GM21723 (cell line): ENCODE data around the gene NDFIP2.
A peak's percentile ranks its signal among the peaks of the same experiment; 100 is the strongest.

ENCODE experiments used
- ATAC-seq: cut with Tn5 transposase; IDR thresholded peaks from one replicate; pipeline ENCODE4 v1.9.1; 2021; ENCODE audit warnings: mild to moderate bottlenecking, moderate library complexity; ENCODE audit not compliant: unreplicated experiment

The NDFIP2 gene

DNA sequence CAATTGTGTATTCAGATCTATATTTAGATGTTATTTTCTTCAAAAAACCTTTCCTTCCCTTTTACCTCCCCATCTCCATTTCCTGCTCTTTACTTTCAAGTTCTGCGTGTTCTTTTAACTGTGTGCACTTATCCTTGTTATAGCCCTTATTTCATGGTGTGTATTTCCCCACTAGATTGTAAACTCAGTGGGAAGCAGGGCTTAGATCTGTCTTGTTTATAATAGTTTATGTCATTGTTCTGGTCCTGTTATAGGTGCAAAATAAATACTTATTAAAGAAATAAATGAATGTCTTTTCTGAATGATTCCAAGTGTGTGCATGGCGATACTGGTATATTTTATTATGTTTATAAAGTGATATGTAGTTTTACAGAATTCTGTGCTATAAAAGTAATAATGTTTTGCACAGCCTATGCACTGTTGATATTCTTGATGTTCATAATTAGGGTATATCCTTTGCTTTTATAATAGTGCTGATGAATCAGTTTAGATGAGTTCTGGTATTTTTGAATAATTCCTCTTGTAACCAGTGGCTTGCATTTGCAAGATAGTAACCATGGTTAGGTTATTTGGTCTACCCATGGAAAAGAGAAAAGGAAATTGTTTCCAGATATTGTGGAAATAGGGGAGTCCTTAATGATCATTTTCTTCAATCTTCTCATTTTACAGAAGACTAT, 12.1 kb downstream of the NDFIP2 start:
- ATAC-seq = no peak

DNA sequence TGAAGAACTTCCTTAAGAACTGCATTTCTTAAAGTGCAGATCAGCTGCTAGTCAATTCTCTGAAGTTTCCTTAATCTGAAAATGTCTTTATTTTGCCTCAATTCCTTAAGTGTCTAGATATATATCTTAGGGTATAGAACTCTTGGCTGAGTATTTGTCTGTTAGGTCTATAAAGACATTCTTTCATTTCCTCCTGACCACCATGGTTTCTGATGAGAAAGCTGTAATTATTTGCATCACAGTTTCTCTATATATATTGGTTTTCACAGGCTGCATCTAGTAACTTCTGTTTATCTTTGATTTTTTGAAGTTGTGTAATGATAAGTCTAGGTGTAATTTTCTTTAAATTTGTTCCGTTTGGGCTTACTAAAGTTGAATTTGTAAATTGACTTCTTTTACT, 15.2 kb downstream of the NDFIP2 start:
- ATAC-seq = peak; percentile 83

DNA sequence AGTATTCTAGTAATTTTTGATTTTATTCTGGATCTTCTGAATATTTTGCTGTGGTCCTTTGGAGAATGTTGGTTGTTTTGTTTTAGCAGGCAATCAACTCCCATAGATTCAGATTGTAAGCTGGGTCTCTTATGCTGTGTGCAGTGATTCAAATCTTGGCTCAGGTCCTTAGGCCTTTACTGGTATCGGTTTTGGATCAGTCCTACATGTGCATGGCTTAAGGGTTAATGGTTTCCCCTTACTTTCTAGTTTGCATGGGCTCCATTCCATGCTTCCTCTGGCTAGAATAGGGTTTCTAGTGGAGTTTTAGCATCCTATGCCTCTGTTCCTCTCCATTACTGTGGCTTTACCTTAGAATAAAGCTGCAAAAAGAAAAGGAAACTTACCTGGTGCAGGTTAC, 16.1 kb downstream of the NDFIP2 start:
- no peak for ATAC-seq

DNA sequence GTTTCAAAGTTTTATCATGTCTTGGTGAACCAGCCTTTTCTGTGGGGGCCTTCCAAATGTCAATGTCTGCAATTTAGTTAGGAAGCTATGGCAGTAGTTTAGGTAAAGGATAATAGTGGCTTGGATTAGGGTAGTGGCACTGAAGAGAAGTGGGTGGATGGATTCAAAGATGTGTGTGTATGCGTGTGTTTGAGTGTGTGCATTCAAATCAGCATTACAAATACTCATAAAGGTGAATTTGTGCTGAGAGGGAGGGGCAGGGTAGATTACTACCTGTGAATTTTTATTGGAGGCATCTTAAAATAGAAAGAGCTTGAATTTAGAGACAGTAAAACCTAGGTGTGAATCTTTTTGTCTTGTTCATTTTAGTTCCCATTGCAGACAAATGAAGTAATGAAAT, 16.9 kb downstream of the NDFIP2 start:
- no peak for ATAC-seq

DNA sequence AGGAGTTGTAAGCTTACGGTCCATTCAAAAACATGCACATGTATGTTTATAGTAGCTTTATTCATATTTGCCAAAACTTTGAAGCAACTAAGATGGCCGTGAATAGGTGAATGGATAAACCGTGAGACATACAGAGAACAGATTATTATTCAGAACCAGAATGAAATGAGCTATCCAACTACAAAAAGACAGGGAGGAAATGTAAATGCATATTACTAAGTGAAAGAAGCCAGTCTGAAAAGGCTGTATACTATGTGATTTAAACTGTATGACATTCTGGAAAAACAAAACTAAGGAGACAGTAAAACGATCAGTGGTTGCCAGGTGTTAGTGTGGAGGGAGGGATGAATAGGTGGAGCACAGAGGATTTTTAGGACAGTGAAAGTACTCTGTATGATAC, 19.9 kb downstream of the NDFIP2 start:
- ATAC-seq = no peak

DNA sequence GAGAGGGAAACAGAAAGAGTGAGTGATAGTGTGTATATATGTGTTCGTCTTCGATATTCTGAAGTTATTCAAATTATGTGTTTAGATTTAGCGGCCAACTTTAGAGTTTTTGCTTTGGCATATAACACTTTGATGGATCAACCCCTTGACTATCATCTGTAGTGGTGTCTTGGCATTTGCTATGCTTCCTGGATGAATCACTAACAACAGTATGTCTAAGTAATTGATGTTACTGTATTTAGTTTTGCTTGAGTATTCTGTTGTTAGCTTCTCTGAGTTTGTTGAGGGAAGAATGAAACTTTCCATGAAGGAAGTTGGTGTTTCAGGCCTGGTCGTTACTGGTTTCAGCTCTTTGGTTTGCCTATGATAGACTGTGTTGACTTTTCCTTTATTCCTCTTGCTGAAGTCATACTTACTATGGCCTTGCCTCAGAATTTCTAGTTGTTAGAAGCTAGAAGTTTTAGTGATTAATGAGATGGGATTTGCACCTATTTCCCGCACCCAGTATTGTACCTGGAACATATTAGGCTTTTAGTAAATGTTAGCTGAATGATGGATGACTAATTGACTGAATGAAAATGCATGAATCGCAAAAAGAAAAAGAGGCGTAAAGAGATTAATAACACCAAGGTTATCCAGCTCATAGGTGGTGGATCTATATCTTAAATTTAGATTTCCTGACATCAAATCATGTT, 20.7 kb downstream of the NDFIP2 start:
- ATAC-seq = no peak

DNA sequence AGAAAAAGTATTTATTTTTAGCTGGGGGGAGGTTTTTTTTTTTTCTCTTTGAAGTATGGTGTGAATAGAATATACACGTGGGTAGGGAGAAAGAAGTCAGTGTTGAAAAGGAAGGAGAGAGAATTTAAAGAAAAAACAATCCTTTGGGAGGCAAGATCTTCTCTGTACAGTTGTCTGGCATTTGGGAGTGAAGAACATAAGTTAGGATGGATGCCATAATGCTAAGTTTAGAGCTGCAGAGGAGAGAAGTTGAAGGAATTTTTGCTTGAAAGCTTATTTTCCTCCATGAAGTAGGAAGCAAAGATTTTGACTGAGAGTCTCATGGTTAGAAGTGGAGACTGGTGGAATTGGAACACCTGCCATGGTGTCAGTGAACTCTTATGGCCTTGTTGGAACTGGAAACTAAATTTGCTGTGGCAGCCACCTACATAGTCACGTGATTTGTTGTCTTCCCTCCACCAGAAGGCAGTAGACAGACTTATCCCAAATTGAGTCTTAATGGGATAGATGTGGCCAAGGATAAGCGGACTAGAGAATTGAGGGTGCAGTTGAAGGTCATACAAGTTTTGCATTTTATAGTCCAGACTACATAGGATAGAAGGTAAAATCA, 22.0 kb downstream of the NDFIP2 start:
- no peak for ATAC-seq

DNA sequence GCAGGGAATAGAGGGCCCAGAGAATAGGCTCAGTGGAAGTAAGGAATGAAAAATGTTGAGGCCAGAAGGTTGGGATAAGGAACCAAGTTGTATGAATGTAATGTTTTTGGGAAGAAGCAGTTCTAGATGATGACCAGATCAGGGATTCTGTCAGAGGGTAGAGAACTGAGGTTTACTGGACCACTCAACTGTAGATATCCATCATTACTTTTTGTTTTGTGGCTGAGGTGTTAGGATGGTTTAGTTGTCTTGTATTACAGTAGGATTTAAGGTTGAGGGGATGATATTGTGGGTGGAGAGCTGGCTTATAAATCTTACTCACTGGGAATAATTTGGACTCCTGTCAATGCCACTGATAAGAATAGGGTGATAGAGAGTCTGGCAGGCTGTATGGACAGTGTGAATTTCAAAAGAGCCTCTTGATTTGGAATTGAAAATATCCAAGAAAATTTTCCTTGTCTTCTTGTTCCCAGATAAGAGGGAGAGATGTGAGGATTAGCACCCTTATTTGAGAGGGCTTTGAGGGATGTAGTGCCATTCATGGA, 22.6 kb downstream of the NDFIP2 start:
- no peak for ATAC-seq

DNA sequence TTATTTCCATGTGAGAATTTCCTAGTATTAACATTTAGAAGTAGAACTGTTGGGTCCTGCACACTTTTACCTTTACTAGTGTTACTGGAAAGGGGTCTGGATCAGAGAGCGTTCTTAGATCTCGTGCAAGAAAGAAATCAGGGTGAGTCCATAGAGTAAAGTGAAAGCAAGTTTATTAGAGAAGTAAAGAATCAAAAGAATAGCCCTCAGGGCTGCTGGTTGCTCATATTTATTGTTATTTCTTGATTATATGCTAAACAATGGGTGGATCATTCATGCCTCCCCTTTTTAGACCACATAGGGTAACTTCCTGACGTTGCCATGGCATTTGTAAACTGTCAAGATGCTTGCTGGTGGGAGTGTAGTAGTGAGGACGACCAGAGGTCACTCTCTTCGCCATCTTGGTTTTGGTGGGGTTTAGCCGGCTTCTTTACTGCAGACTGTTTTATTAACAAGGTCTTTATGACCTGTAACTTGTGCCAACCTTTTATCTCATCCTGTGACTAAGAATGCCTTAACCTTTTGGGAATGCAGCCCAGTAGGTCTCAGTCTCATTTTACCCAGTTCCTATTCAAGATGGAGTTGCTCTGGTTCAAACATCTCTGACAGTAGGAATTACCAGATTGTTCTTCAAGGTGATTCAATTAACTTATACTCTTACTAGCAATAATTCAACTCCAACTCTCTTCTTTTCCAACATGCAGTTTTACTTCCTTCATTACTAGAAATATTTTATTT, 27.4 kb downstream of the NDFIP2 start:
- ATAC-seq = no peak

DNA sequence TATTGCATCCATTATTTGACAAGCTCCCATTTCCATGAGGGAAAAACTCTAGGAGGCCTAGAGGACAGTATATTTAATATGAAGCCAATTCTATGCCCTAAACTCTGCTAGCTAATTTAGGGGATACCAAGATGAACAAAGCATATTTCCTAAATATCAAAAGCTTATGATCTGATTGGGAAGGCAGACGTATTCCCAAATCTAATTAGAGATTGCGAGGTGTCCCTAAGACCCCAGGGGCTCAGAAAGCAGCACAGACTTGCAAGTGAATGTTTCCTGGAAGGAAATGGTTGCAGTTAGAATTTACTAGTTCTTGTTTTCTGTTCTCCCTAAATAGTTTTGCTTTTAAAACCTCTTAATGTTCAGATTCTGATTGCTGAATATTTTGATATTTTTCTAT, 30.7 kb downstream of the NDFIP2 start:
- no peak for ATAC-seq

DNA sequence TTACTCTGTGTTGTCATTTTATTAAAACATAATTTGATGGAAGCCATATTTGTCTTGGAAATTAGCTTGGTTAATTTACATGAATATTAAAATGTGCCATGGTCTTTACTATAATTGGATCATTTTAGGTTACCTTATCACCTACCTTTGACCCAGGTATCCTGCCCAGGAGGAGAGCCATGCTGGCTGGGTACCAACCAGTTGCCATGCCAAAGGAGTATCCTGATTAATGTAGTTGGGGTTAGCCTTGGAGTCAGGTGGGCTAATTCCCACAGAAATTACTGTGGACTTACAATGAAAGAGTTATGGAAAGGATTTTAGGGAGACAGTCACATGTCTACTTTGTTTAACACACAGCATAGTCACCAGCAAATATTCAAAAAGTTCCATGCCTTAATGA, 32.0 kb downstream of the NDFIP2 start:
- ATAC-seq = no peak

DNA sequence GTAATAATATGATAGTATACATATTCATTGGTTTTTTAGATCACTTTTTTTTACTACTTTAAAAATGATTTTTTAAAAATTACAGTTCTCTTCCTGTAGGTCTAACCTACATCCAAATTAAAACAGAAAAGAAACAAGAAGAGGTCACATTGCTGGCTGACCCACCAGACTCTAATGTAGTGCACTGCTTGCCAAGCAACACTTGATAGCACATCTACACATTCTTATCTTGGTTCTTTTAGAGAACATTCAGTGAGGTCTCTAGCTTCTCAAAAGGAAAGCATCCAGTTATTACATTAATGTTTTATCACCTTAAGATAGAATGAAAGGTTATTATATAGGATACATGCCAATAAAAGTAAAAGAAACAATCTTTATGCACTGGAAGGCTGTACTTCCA, 35.6 kb downstream of the NDFIP2 start:
- ATAC-seq = no peak

DNA sequence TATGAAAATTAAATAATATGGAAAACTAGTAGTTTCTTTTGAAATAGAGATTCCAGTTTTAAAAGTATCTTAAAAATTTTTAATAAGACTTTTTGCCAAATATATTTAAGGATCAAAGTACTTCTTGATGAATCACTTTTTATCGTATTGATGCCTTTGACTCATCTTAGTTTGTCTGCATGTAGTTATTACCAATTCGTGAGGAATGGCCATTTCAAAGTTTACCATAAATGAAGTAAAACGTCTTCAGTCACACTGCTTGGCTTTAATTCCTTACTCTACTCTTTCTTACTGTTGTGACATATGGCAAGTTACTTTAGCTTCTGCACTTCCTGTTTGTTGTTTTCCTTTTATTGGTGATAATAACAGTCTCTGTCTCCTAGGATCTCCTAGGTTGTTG, 38.3 kb downstream of the NDFIP2 start:
- no peak for ATAC-seq

DNA sequence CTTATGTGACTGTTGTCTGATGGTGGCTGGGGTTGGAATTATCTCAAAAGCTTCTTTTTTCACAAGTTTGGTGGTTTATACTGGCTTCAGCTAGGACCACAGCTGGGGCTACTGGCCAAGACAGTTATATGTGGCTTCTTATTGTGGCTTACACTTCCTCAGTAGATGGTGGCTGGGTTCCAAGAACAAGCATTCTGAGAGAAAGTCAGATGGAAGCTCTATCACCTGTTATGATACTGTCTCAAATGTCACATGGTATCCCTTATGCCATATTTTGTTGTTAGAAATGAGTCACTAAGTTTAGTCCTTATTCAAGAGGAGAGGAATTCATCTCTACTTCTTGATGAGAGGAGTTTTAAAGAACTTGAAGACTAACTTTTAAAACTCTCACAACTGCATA, 41.6 kb downstream of the NDFIP2 start:
- peak; percentile 95 for ATAC-seq

DNA sequence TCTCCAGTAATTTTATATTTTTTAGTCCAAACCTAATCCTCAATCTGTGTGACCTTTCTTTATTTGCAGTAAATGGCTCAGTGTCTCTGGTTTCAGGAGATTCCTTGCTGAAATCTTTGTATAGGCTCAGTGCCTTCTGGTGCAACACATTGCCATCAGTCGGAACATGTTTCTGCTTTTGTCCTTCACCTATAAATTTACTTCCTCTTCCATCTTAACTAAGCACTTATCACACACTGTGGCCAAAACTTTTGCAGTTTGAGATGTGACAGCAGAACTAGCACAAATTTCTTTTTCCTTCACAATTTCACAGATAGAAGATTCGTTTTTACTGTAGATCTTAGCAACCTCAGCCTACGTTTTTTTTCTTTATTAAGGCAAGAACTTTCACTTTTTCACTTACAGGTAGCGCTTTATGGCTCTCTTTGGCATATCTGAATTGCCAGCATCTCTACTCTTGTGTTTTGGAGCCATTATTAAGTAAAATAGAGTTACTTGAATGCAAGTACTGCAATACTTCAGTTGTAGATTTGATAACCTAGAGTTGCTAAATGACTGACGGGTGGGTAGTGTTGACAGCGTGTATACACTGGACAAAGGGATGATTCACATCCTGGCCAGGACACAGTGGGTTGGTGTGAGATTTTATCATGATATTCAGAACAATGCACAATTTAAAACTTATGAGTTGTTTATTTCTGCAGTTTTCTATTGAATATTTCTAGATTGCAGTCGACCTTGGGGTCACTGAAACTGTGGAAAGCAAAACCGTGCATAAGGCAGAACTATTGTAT, 44.3 kb downstream of the NDFIP2 start:
- no peak for ATAC-seq

DNA sequence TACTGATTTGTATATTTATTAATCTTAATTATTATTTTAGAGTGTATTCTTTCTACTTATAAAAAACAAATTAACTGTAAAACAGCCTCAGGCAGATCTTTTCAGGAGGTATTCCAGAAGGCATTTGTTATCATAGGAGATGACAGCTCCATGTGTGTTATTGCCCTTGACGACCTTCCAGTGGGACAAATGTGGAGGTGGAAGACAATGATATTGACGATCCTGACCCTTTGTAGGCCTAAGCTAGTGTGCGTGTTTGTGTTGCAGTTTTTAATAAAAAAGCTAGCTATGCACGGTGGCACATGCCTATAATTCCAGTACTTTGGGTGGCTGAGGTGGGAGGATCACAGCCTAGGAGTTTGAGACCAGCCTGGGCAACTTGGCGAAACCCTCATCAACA, 46.7 kb downstream of the NDFIP2 start:
- no peak for ATAC-seq

DNA sequence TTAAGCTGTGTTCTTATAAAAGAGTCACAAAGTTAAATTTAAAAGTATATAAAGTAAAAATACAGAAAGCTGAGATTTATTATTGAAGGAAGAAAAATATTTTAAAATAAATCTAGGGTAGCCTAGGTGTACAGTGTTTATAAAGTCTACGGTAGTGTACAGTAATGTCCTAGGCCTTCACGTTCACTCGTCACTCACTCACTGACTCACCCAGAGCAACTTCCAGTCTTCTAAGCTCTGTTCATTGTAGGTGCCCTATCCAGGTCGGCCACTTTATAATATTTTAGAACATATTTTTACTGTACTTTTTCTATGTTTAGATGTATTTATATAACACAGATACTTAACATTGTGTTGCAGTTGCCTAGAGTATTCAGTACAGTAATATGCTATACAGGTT, 47.4 kb downstream of the NDFIP2 start:
- no peak for ATAC-seq

DNA sequence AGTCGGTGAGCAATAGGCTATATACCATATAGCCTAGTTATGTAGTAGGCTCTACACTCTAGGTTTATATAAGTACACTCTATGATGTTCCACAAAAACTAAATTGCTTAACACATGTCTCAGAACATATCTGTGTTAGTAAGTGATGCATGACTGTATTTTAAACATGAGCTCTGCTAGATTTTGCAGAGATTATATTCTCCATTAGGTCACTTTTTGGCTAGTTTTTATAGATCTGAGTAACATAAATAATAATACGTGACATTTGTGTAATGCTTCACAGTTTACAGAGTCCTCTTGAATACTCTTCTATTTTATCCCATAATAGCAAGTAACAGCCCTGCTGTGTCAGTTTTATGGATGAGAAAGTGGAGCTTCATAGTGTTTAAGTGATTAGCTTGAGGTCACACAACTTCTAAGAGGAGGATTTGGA, 47.8 kb downstream of the NDFIP2 start:
- ATAC-seq = no peak

DNA sequence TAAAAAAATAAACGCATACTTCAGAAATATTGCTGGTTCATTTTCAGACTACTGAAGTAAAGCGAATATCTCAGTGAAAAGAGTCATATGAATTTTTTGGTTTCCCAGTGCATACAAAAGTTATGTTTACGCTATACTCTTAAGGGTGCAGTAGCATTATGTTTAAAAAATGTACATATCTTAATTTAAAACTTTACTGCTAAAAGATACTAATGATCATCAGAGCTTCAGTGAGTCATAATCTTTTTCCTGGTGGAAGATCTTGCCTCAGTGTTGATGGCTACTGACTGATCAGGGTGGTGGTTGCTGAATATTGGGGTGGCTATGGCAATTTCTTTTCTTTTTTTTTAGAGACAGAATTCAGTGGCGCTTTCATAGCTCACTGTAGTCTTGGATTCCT, 48.9 kb downstream of the NDFIP2 start:
- no peak for ATAC-seq

DNA sequence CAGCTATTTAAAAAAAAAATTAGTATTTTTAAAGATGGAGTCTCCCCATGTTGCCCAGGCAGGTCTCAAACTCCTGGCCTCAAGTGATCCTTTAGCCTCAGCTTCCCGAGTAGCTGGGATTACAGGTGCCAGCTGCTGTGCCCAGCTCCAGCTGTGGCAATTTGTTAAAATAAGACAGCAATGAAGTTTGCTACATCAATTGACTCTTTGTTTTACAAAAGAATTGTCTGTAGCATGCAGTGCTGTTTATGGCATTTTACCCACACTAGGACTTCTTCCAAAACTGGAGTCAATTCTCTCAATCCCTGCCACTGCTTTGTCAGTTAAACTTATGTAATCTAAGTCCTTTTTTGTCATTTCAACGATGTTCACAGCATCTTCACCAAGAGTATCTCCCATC, 49.3 kb downstream of the NDFIP2 start:
- no peak for ATAC-seq
